Activated T-helper 1 cell treated with Interleukin-2 at 50 U/mL for 16 hours (primary cell): ENCODE measurements around the gene CST1.

Experiments
- DNase-seq: peaks from one replicate; pipeline ENCODE4 v3.0.0-alpha.2; 2020; ENCODE audit warnings: low read depth

The CST1 gene

DNA sequence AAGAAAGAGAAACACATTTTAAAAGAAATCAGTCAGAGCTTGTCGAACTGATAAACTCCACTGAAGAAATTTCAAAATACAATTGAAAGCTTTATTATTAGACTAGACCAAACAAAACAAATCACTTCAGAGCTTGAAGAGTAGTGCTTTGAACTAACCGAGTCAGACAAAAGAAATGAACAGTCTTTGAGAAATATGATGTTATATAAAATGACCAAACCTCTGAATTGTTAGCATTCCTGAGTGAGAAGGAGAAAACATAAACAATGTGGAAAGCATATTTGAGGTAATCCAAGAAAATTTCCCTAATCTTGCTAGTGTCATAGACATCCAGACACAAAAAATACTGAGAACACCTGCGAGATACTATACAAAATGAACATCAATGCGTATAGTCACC is 48.7 kb downstream of the CST1 start:
- DNase-seq: no peak

DNA sequence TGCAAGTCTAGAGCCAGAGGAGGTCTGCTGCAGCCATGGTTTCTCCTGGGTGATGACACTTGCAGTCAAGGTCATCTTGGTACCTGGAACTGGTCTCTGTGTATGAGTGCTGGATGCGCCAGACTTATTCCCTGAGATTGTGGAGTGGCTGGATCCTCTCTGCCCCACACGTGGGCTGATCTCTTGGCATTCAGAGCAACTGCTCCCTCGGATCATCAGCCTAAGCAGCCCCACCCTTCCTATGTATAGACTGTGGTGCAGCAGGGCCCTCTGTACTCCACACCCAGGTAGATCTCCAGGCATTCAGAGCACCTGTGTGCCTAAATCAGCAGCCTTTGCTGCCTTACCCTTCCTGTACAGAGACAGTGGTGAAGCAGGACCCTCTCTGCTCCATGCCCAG is 49.8 kb downstream of the CST1 start:
- DNase-seq: no peak

DNA sequence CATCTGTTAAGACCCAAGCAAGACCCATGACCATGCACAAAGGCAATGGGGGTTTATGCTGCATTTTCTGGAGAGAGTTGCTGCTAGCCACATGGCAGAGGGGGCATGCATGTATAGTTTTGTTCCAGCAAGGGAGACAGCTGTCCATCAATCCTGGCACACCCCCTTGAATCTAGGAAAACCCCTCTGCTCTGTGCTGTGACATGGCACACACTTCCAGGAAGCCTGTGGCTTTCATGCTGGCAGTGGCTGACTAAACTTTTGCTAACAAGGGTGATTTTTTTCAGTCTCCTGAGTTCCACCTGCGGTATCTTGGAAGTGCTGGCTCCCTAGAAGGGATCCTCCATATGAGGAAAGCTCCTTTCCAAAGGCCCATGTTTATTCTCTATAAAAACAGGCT is 52.8 kb downstream of the CST1 start:
- DNase-seq: no peak
